Gastroesophageal sphincter (tissue), 4 donors: ENCODE results near the gene DOCK2. TPM values are rescaled to one million over a fixed set of nuclear protein-coding genes. Genes with fewer than 3 reads are reported as not detected.

ENCODE experiments used
- ATAC-seq: fragments of 150-250 bp; one replicate; pipeline ENCODE4 v1.9.1; 2016; ENCODE audit warnings: mild to moderate bottlenecking, moderate library complexity
- H3K27ac ChIP-seq, 4 donors: fragments of 200-600 bp; sonication (generic) in 3 of 4; 1 replicate in 3 of 4; 2 replicates in 1 of 4; pipeline ENCODE4 v1.5.1; 2016 to 2019
- H3K27me3 ChIP-seq: fragments of 200-600 bp; sonication (generic); one replicate; pipeline ENCODE4 v1.5.1; 2019
- H3K36me3 ChIP-seq, 2 donors: fragments of 200-600 bp; sonication (generic); one replicate each; pipeline ENCODE4 v1.5.1; 2019; ENCODE audit warnings: control low read depth in 1 of 2
- H3K4me1 ChIP-seq, 3 donors: fragments of 200-600 bp; sonication (generic); 1 replicate in 2 of 3; 2 replicates in 1 of 3; pipeline ENCODE4 v1.5.1; 2016 to 2019; ENCODE audit warnings: control low read depth in 2 of 3
- H3K4me3 ChIP-seq, 2 donors: fragments of 200-600 bp; sonication (generic); one replicate each; pipeline ENCODE4 v1.5.1; 2019; ENCODE audit warnings: mild to moderate bottlenecking in 1 of 2, moderate library complexity in 1 of 2
- H3K9me3 ChIP-seq, 3 donors: fragments of 200-600 bp; sonication (generic); one replicate each; pipeline ENCODE4 v1.5.1; 2017 to 2019; ENCODE audit warnings: control low read depth in 2 of 3
- CTCF ChIP-seq, 4 experiments: fragments of 200-600 bp in 2 of 4; fragments of 450-650 bp in 2 of 4; sonication (generic) in 1 of 4; IDR thresholded peaks; one replicate each; pipeline ENCODE4 v1.5.1; 2017 to 2019; ENCODE audit warnings: antibody characterized with exemption in 4 of 4, mild to moderate bottlenecking in 2 of 4, moderate library complexity in 2 of 4
- EP300 ChIP-seq: sonication (generic); formaldehyde crosslinking; IDR thresholded peaks from one replicate; pipeline ENCODE4 v1.6.1; 2017; ENCODE audit warnings: antibody characterized with exemption, mild to moderate bottlenecking
- POLR2A ChIP-seq, 2 donors: fragments of 450-650 bp; IDR thresholded peaks; one replicate each; pipeline ENCODE4 v1.6.1; 2017; ENCODE audit warnings: antibody characterized with exemption in 2 of 2, mild to moderate bottlenecking in 2 of 2, moderate library complexity in 1 of 2
- POLR2AphosphoS5 ChIP-seq: sonication (generic); formaldehyde crosslinking; IDR thresholded peaks from one replicate; pipeline ENCODE4 v1.6.1; 2017; ENCODE audit warnings: antibody characterized with exemption
- whole genome bisulfite sequencing, 2 donors: methylation state at CpG; one replicate each; pipeline ENCODE4 v1.1.5; 2018; ENCODE audit warnings: low coverage in 1 of 2; 5-methylcytosine and 5-hydroxymethylcytosine counted together
- total RNA-seq, 4 donors: library from RNA; depleted of rRNA; stranded (reverse); fragments of >200 nt; gene quantifications; one replicate each; pipeline ENCODE4 v1.1.0, GENCODE V29; 2016

Gene DOCK2
- total RNA-seq, 4 donors from 2014 or later = 9.3 to 20.6 (median 11.8) TPM

- H3K27me3 ChIP-seq = peaks cover 8% of the 10 kb centered on the region
- 82 to 100% methylated on average over 1 to 2 of the region's 2 CpGs for WGBS, 2 donors
- no peak for ATAC-seq
These were observed 60.4 kb downstream of the DOCK2 start for GRCh38 chr5:169697511-169697890.

GRCh38 chr5:169697976-169698375 lies 60.9 kb downstream of the DOCK2 start:
- WGBS, 2 donors = 48 to 71% methylated on average over 3 of the region's 3 CpGs
- H3K27ac ChIP-seq = no peak overlapping the region
- no peak for ATAC-seq

More at GRCh38 chr5:169697511-169697890, 60.4 kb downstream of the DOCK2 start:
- H3K36me3 ChIP-seq = no peaks in the 10 kb centered on the region
- H3K27ac ChIP-seq = no peak overlapping the region
- no peaks in the 10 kb centered on the region for H3K4me1 ChIP-seq
- TF ChIP-seq POLR2AphosphoS5 = no peak
- no peak for TF ChIP-seq POLR2A (IDR thresholded peaks at IDR 0.05)
- no peak for TF ChIP-seq EP300
- TF ChIP-seq CTCF (IDR thresholded peaks at IDR 0.05) = no peak
- H3K9me3 ChIP-seq = no peaks in the 10 kb centered on the region
- no peak overlapping the region for H3K4me3 ChIP-seq

GRCh38 chr5:169700611-169701010 lies 63.5 kb downstream of the DOCK2 start:
- H3K27me3 ChIP-seq = peaks cover 7% of the 10 kb centered on the region
- 78% methylated on average over 5 of the region's 5 CpGs; no CpG with 5 or more reads in 1 of the 2 donors for WGBS, 2 donors
- no peak for TF ChIP-seq CTCF (IDR thresholded peaks at IDR 0.05)
- TF ChIP-seq POLR2A (IDR thresholded peaks at IDR 0.05) = no peak
- no peak for TF ChIP-seq EP300
- no peak for TF ChIP-seq POLR2AphosphoS5

More at GRCh38 chr5:169697976-169698375, 60.9 kb downstream of the DOCK2 start:
- Histone ChIP-seq H3K9me3 (no peaks in the 10 kb centered on the region), H3K27me3 (peaks cover 8% of the 10 kb centered on the region), H3K36me3 (no peaks in the 10 kb centered on the region), H3K4me3 (no peak overlapping the region), H3K4me1 (no peaks in the 10 kb centered on the region)
- no peak for TF ChIP-seq EP300
- no peak for TF ChIP-seq CTCF (IDR thresholded peaks at IDR 0.05)
- no peak for TF ChIP-seq POLR2AphosphoS5
- no peak for TF ChIP-seq POLR2A (IDR thresholded peaks at IDR 0.05)

GRCh38 chr5:169701910-169702451 lies 64.9 kb downstream of the DOCK2 start:
- H3K4me1 ChIP-seq = no peaks in the 10 kb centered on the region
- no peaks in the 10 kb centered on the region for H3K27me3 ChIP-seq
- H3K36me3 ChIP-seq = no peaks in the 10 kb centered on the region
- no peaks in the 10 kb centered on the region for H3K9me3 ChIP-seq
- H3K4me3 ChIP-seq = no peak overlapping the region
- 33 to 35% methylated on average over 5 to 6 of the region's 8 CpGs for WGBS, 2 donors
- no peak overlapping the region for H3K27ac ChIP-seq
- no peak for ATAC-seq
- TF ChIP-seq POLR2AphosphoS5 = no peak
- no peak for TF ChIP-seq CTCF (IDR thresholded peaks at IDR 0.05)
- no peak for TF ChIP-seq POLR2A (IDR thresholded peaks at IDR 0.05)
- TF ChIP-seq EP300 = no peak

More at GRCh38 chr5:169700611-169701010, 63.5 kb downstream of the DOCK2 start:
- Histone ChIP-seq H3K9me3 (no peaks in the 10 kb centered on the region), H3K36me3 (no peaks in the 10 kb centered on the region), H3K27ac (no peak overlapping the region), H3K4me1 (no peaks in the 10 kb centered on the region), H3K4me3 (no peak overlapping the region)
- ATAC-seq = no peak

GRCh38 chr5:169702693-169703481 lies 65.8 kb downstream of the DOCK2 start:
- no peaks in the 10 kb centered on the region for H3K36me3 ChIP-seq
- TF ChIP-seq CTCF (IDR thresholded peaks at IDR 0.05) (no peak), EP300 (no peak), POLR2AphosphoS5 (no peak), POLR2A (IDR thresholded peaks at IDR 0.05) (no peak)
- no peak overlapping the region for H3K27ac ChIP-seq
- no peaks in the 10 kb centered on the region for H3K9me3 ChIP-seq
- no peaks in the 10 kb centered on the region for H3K27me3 ChIP-seq
- no peak overlapping the region for H3K4me3 ChIP-seq
- H3K4me1 ChIP-seq = no peaks in the 10 kb centered on the region
- no peak for ATAC-seq
- WGBS, 2 donors = 74 to 75% methylated on average over 7 of the region's 7 CpGs
